ENCODE results near the gene ACSS3.

- TF ChIP-seq, protein P1, sequence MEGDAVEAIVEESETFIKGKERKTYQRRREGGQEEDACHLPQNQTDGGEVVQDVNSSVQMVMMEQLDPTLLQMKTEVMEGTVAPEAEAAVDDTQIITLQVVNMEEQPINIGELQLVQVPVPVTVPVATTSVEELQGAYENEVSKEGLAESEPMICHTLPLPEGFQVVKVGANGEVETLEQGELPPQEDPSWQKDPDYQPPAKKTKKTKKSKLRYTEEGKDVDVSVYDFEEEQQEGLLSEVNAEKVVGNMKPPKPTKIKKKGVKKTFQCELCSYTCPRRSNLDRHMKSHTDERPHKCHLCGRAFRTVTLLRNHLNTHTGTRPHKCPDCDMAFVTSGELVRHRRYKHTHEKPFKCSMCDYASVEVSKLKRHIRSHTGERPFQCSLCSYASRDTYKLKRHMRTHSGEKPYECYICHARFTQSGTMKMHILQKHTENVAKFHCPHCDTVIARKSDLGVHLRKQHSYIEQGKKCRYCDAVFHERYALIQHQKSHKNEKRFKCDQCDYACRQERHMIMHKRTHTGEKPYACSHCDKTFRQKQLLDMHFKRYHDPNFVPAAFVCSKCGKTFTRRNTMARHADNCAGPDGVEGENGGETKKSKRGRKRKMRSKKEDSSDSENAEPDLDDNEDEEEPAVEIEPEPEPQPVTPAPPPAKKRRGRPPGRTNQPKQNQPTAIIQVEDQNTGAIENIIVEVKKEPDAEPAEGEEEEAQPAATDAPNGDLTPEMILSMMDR (IDR thresholded peaks at IDR 0.05) = no peak
- TF ChIP-seq POLR2A (IDR thresholded peaks at IDR 0.05) = no peak
Measured at GRCh38 chr12:81170072-81170471, 92.2 kb downstream of the ACSS3 start.

Data from breast epithelium (tissue), 3 donors.